ENCODE data around the gene MRPL43.

Gene MRPL43

GRCh38 chr10:101000127-101000914 is 13.0 kb upstream of the MRPL43 start:
- no peaks in the 10 kb centered on the region for H3K27me3 ChIP-seq (ENCODE audit: insufficient read depth, low read length)
- H3K4me1 ChIP-seq (ENCODE audit: insufficient read depth, low read length) = peaks cover 21% of the 10 kb centered on the region
- no peaks in the 10 kb centered on the region for H3K9me3 ChIP-seq (ENCODE audit: insufficient read depth, low read depth, low read length)
- peak overlapping the region; percentile 86 for H3K4me3 ChIP-seq (ENCODE audit: low read length)
- H3K27ac ChIP-seq (ENCODE audit: low read depth, low read length) = peak overlapping the region; percentile 57
- 10% methylated on average over 13 of the region's 19 CpGs for WGBS
- H3K36me3 ChIP-seq (ENCODE audit: insufficient read depth, low read length) = peaks cover 27% of the 10 kb centered on the region
- H3K9ac ChIP-seq (ENCODE audit: low read depth, low read length) = peak overlapping the region; percentile 96

- Histone ChIP-seq H3K9me3 (ENCODE audit: insufficient read depth, low read depth, low read length) (no peaks in the 10 kb centered on the region), H3K9ac (ENCODE audit: low read depth, low read length) (peak within 1 kb of the TSS; percentile 96), H3K27me3 (ENCODE audit: insufficient read depth, low read length) (no peaks in the 10 kb centered on the region), H3K27ac (ENCODE audit: low read depth, low read length) (peak within 1 kb of the TSS; percentile 90), H3K4me3 (ENCODE audit: low read length) (peak within 1 kb of the TSS; percentile 86), H3K36me3 (ENCODE audit: insufficient read depth, low read length) (peaks cover 26% of the 10 kb centered on the region), H3K4me1 (ENCODE audit: insufficient read depth, low read length) (peaks cover 21% of the 10 kb centered on the region)
- under 1% methylated on average over 41 of the region's 44 CpGs for WGBS
Measured at GRCh38 chr10:100999742-101000126, 12.4 kb upstream of the MRPL43 start, which contains the start of gene LZTS2. Gene LZTS2, plus strand, starts transcription at chr10:100999808. Its CDS starts 2,731 bp downstream, at chr10:101002539.

DNA sequence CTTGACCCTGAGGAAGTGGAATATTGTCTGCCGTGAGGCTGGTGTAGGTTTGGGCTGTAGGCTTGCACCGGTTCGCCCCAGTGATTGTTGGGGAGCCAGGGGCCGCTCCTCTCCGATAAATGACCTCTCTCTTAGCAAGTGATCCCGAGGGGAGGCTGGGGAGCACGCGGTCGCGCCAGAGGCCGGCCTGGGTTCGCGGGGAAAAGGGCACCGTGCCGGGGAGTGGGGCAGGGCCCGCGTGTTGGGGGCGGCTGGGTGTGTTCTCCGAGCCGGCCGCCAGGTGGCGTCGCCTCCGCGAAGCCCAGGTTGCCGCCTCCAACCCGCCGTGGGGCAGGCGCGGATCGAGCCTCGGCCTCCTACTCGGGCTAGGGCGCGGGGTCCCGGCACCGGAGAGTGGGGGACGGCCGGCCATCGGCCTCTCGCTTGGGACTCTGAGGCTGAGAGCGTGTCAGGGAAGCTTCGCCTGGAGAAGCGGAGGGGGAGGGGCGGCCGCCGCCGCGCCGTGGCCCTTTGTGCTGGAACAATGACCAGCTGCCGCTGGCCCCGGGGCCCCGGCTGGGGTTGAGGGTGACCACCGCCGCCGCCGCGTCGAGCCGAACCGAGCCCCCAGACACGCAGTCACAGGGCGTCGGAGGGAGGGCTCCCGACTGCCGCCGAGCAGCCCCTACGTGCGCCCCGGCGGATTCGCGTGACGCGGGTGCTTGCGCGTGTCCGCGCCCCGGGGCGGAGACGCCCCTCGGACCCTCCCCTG is 11.9 kb upstream of the MRPL43 start:
- 2% methylated on average over 83 of the region's 83 CpGs for WGBS
- peak overlapping the region; percentile 90 for H3K27ac ChIP-seq (ENCODE audit: low read depth, low read length)

DNA sequence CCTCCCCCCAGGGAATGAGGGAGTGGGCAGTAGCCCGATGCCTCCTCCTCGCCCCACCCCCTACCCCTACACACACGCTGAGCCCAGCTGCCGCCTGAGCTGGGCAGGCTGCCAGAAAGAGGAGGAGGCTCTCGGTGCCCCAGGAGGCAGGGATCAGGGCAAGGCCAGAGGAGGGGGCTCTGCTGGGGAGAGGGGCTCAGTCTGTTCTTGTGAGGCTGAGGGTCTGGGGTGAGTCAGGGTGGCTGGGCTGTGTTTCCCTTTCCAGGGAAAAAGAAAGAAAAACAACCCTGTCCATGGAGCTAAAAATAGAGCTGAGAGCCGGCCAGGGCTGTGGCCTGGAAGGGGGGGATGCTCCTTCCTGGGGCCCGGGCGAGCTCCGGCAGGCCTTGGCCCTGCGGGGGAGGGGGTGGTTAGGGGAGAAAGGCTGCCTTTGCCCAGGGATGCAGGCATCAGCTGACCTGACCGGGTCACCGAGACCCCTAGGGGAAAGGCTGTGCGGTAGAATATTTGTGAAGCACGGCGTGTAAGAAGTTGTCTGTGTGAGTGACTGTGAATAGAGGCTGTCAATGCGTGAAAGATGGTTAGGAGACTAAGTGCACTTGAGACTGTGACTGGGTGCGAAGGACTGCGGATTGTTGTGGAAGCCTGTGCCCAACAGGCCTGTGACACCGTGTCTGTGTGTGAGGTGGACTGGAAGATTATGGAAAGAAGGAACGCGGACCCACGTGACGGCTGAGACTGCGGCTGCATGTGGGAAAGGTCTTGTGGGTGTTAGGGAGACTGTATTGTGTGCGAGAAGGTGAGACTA is 11.1 kb upstream of the MRPL43 start:
- Histone ChIP-seq H3K27me3 (ENCODE audit: insufficient read depth, low read length) (no peaks in the 10 kb centered on the region), H3K9ac (ENCODE audit: low read depth, low read length) (peak overlapping the region; percentile 96), H3K36me3 (ENCODE audit: insufficient read depth, low read length) (peaks cover 26% of the 10 kb centered on the region), H3K9me3 (ENCODE audit: insufficient read depth, low read depth, low read length) (no peaks in the 10 kb centered on the region), H3K4me1 (ENCODE audit: insufficient read depth, low read length) (peaks cover 21% of the 10 kb centered on the region), H3K27ac (ENCODE audit: low read depth, low read length) (peak overlapping the region; percentile 90), H3K4me3 (ENCODE audit: low read length) (peak overlapping the region; percentile 86)
- 9% methylated on average over 23 of the region's 25 CpGs for WGBS

More for the DNA sequence above, 11.9 kb upstream of the MRPL43 start:
- H3K4me3 ChIP-seq (ENCODE audit: low read length) = peak overlapping the region; percentile 86
- peaks cover 26% of the 10 kb centered on the region for H3K36me3 ChIP-seq (ENCODE audit: insufficient read depth, low read length)
- H3K4me1 ChIP-seq (ENCODE audit: insufficient read depth, low read length) = peaks cover 21% of the 10 kb centered on the region
- peak overlapping the region; percentile 96 for H3K9ac ChIP-seq (ENCODE audit: low read depth, low read length)
- H3K9me3 ChIP-seq (ENCODE audit: insufficient read depth, low read depth, low read length) = no peaks in the 10 kb centered on the region
- H3K27me3 ChIP-seq (ENCODE audit: insufficient read depth, low read length) = no peaks in the 10 kb centered on the region

GRCh38 chr10:100997360-100998182 is 10.3 kb upstream of the MRPL43 start:
- Histone ChIP-seq H3K36me3 (ENCODE audit: insufficient read depth, low read length) (peaks cover 26% of the 10 kb centered on the region), H3K27me3 (ENCODE audit: insufficient read depth, low read length) (no peaks in the 10 kb centered on the region), H3K9me3 (ENCODE audit: insufficient read depth, low read depth, low read length) (no peaks in the 10 kb centered on the region), H3K4me3 (ENCODE audit: low read length) (peak overlapping the region; percentile 86), H3K9ac (ENCODE audit: low read depth, low read length) (peak overlapping the region; percentile 96), H3K27ac (ENCODE audit: low read depth, low read length) (peak overlapping the region; percentile 90), H3K4me1 (ENCODE audit: insufficient read depth, low read length) (peaks cover 21% of the 10 kb centered on the region)
- under 1% methylated on average over 66 of the region's 66 CpGs for WGBS

- WGBS = 4% methylated on average over 45 of the region's 46 CpGs
- H3K27ac ChIP-seq (ENCODE audit: low read depth, low read length) = peak overlapping the region; percentile 90
- peaks cover 21% of the 10 kb centered on the region for H3K4me1 ChIP-seq (ENCODE audit: insufficient read depth, low read length)
- H3K4me3 ChIP-seq (ENCODE audit: low read length) = peak overlapping the region; percentile 86
- H3K27me3 ChIP-seq (ENCODE audit: insufficient read depth, low read length) = no peaks in the 10 kb centered on the region
- H3K9ac ChIP-seq (ENCODE audit: low read depth, low read length) = peak overlapping the region; percentile 96
- H3K36me3 ChIP-seq (ENCODE audit: insufficient read depth, low read length) = peaks cover 25% of the 10 kb centered on the region
- H3K9me3 ChIP-seq (ENCODE audit: insufficient read depth, low read depth, low read length) = no peaks in the 10 kb centered on the region
Measured at GRCh38 chr10:100996678-100997359, 9.5 kb upstream of the MRPL43 start.

GRCh38 chr10:100995181-100995580 is 7.9 kb upstream of the MRPL43 start:
- Histone ChIP-seq H3K4me1 (ENCODE audit: insufficient read depth, low read length) (peaks cover 15% of the 10 kb centered on the region), H3K4me3 (ENCODE audit: low read length) (no peak overlapping the region), H3K36me3 (ENCODE audit: insufficient read depth, low read length) (peaks cover 40% of the 10 kb centered on the region), H3K9me3 (ENCODE audit: insufficient read depth, low read depth, low read length) (no peaks in the 10 kb centered on the region), H3K27me3 (ENCODE audit: insufficient read depth, low read length) (no peaks in the 10 kb centered on the region), H3K9ac (ENCODE audit: low read depth, low read length) (no peak overlapping the region), H3K27ac (ENCODE audit: low read depth, low read length) (no peak overlapping the region)
- WGBS = 92% methylated on average over 6 of the region's 6 CpGs

DNA sequence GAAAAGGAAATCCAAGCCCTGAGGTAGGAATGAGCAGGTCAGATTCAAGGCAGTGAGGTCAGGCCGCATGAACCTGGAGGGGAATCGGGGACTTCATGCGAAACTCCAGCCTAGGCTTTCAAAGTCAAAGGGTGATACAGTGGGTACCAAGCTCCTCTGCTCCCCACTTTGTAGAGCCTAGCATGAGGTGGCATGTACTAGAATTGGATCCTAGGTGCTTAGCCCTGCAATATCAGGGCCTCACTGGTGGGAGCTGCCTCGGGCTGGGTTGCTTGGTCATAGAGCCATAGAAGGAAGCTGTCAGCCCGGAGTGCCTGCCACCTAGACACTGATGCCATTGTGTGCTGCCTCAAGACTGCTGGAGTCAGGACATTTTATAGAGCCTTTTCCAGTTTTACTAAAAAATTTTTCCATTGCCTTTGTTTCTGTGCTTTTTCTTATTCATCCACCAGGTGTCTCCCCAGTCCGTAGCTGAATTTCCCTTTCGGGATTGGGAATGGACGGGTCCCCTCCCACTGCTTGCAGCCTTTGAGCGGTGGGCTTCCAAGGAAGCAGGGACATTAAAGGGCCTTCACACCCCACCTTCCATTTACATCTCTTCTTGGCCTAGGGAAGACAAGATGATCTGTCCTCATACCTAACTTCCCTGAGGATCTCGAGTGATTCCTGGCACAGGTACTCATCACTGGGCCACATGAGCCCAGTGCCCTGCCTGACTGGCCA is 6.8 kb upstream of the MRPL43 start:
- 64% methylated on average over 10 of the region's 10 CpGs for WGBS
- Histone ChIP-seq H3K4me1 (ENCODE audit: insufficient read depth, low read length) (peaks cover 15% of the 10 kb centered on the region), H3K36me3 (ENCODE audit: insufficient read depth, low read length) (peaks cover 50% of the 10 kb centered on the region)

GRCh38 chr10:100989088-100989487 is 1.8 kb upstream of the MRPL43 start:
- Histone ChIP-seq H3K36me3 (ENCODE audit: insufficient read depth, low read length) (peaks cover 59% of the 10 kb centered on the region), H3K9ac (ENCODE audit: low read depth, low read length) (no peak overlapping the region), H3K27me3 (ENCODE audit: insufficient read depth, low read length) (no peaks in the 10 kb centered on the region), H3K4me3 (ENCODE audit: low read length) (no peak overlapping the region), H3K4me1 (ENCODE audit: insufficient read depth, low read length) (no peaks in the 10 kb centered on the region), H3K27ac (ENCODE audit: low read depth, low read length) (no peak overlapping the region), H3K9me3 (ENCODE audit: insufficient read depth, low read depth, low read length) (no peaks in the 10 kb centered on the region)
- WGBS = 98% methylated on average over 21 of the region's 21 CpGs

More for the DNA sequence above, 6.8 kb upstream of the MRPL43 start:
- H3K27ac ChIP-seq (ENCODE audit: low read depth, low read length) = no peak overlapping the region
- H3K4me3 ChIP-seq (ENCODE audit: low read length) = no peak overlapping the region
- H3K27me3 ChIP-seq (ENCODE audit: insufficient read depth, low read length) = no peaks in the 10 kb centered on the region
- no peaks in the 10 kb centered on the region for H3K9me3 ChIP-seq (ENCODE audit: insufficient read depth, low read depth, low read length)
- no peak overlapping the region for H3K9ac ChIP-seq (ENCODE audit: low read depth, low read length)

Measured in HUES64 (cell line).